Measurements from ENCODE around the gene RDH12. TPM values are rescaled to one million over a fixed set of nuclear protein-coding genes. Genes with fewer than 3 reads are reported as not detected.
"Not testable (repeated sequence)": the region's sequence is repeated elsewhere in the genome, so short reads cannot be mapped to it uniquely, and the experiment has no call there.

RDH12 gene
- not detected for total RNA-seq

GRCh38 chr14:67701492-67701891, at the start of gene RDH12:
RDH12 (plus strand) TSS chr14:67701886; CDS start chr14:67722643, 20,757 bp downstream.
- POLR2A ChIA-PET, result not testable (repeated sequence)
- CTCF ChIA-PET, result interaction anchor here (1.2 kb wide), 1 partner anchor 11 kb away, joined by 3 read pairs; no protein-coding TSS in a partner anchor

- POLR2A ChIA-PET, result no interaction called here
Observed at GRCh38 chr14:67652189-67652588, 49.5 kb upstream of the RDH12 start.

GRCh38 chr14:67653651-67654280, 47.9 kb upstream of the RDH12 start:
- ChIA-PET POLR2A (no interaction called here), CTCF (no interaction called here)

More at GRCh38 chr14:67652189-67652588, 49.5 kb upstream of the RDH12 start:
- CTCF ChIA-PET, result no interaction called here

- CTCF ChIA-PET, result no interaction called here
- POLR2A ChIA-PET, result interaction anchor here (0.7 kb wide), 1 partner anchor 143 kb away, joined by 3 read pairs; no protein-coding TSS in a partner anchor
Observed at GRCh38 chr14:67663633-67664032, 38.1 kb upstream of the RDH12 start.

- ChIA-PET CTCF (interaction anchor here (0.6 to 1.9 kb wide), 5 partner anchors 8 to 81 kb away, joined by 3 to 10 read pairs (median 4); partner anchors contain the start of genes ARG2 and VTI1B), POLR2A (no interaction called here)
Observed at GRCh38 chr14:67665868-67666267, 35.8 kb upstream of the RDH12 start.

GRCh38 chr14:67666750-67667449, 34.8 kb upstream of the RDH12 start:
- POLR2A ChIA-PET, result interaction anchor here (1.1 kb wide), 1 partner anchor 46 kb away, joined by 3 read pairs; no protein-coding TSS in a partner anchor
- CTCF ChIA-PET, result interaction anchor here (0.6 to 1.9 kb wide), 11 partner anchors 7 to 242 kb away, joined by 3 to 10 read pairs (median 3); partner anchors contain the start of genes ARG2 and VTI1B

GRCh38 chr14:67668559-67668958, 33.1 kb upstream of the RDH12 start:
- POLR2A ChIA-PET, result interaction anchor here (0.6 to 0.9 kb wide), 2 partner anchors 27 to 154 kb away, joined by 3 read pairs; partner anchors contain the start of gene RDH11
- CTCF ChIA-PET, result interaction anchor here (1.0 to 1.6 kb wide), 2 partner anchors 8 to 241 kb away, joined by 3 to 5 read pairs; no protein-coding TSS in a partner anchor

- ChIA-PET CTCF (interaction anchor here (1.5 to 1.6 kb wide), 2 partner anchors 8 to 147 kb away, joined by 3 to 4 read pairs; no protein-coding TSS in a partner anchor), POLR2A (interaction anchor here (1.0 kb wide), 1 partner anchor 22 kb away, joined by 3 read pairs; the partner anchor contains the start of gene RDH11)
Observed at GRCh38 chr14:67673451-67673850, 28.2 kb upstream of the RDH12 start.

GRCh38 chr14:67674139-67674479, 27.6 kb upstream of the RDH12 start:
- ChIA-PET CTCF (interaction anchor here (1.5 to 1.6 kb wide), 2 partner anchors 8 to 147 kb away, joined by 3 to 4 read pairs; no protein-coding TSS in a partner anchor), POLR2A (interaction anchor here (0.6 to 1.0 kb wide), 2 partner anchors 21 to 64 kb away, joined by 3 read pairs; partner anchors contain the start of gene RDH11)

- POLR2A ChIA-PET, result interaction anchor here (0.6 to 1.0 kb wide), 2 partner anchors 21 to 64 kb away, joined by 3 read pairs; partner anchors contain the start of gene RDH11
Observed at GRCh38 chr14:67674480-67675218, 27.0 kb upstream of the RDH12 start, which contains the start of gene VTI1B. VTI1B (minus strand) TSS chr14:67674632; CDS start chr14:67674489, 143 bp downstream.

GRCh38 chr14:67675219-67675582, 26.5 kb upstream of the RDH12 start:
- CTCF ChIA-PET, result interaction anchor here (0.8 kb wide), 1 partner anchor 20 kb away, joined by 3 read pairs; the partner anchor contains the start of gene RDH11
- POLR2A ChIA-PET, result no interaction called here

More at GRCh38 chr14:67674480-67675218, 27.0 kb upstream of the RDH12 start, which contains the start of gene VTI1B:
- CTCF ChIA-PET, result interaction anchor here (0.8 to 1.6 kb wide), 2 partner anchors 9 to 21 kb away, joined by 3 to 4 read pairs; partner anchors contain the start of gene RDH11

GRCh38 chr14:67679006-67679405, 22.7 kb upstream of the RDH12 start:
- ChIA-PET POLR2A (no interaction called here), CTCF (interaction anchor here (1.4 kb wide), 1 partner anchor 95 kb away, joined by 3 read pairs; no protein-coding TSS in a partner anchor)

GRCh38 chr14:67680121-67680602, 21.5 kb upstream of the RDH12 start:
- ChIA-PET POLR2A (interaction anchor here (0.6 to 1.0 kb wide), 2 partner anchors 13 to 24 kb away, joined by 3 read pairs; no protein-coding TSS in a partner anchor), CTCF (interaction anchor here (0.8 kb wide), 1 partner anchor 9 kb away, joined by 3 read pairs; no protein-coding TSS in a partner anchor)

GRCh38 chr14:67680941-67681340, 20.7 kb upstream of the RDH12 start:
- ChIA-PET CTCF (interaction anchor here (0.5 to 0.8 kb wide), 2 partner anchors 9 to 10 kb away, joined by 3 read pairs; no protein-coding TSS in a partner anchor), POLR2A (interaction anchor here (0.6 to 1.0 kb wide), 2 partner anchors 12 to 25 kb away, joined by 3 read pairs; no protein-coding TSS in a partner anchor)

GRCh38 chr14:67683842-67684241, 17.8 kb upstream of the RDH12 start:
- POLR2A ChIA-PET, result no interaction called here
- CTCF ChIA-PET, result no interaction called here

GRCh38 chr14:67690011-67690410, 11.7 kb upstream of the RDH12 start:
- ChIA-PET POLR2A (interaction anchor here (0.6 kb wide), 1 partner anchor 19 kb away, joined by 3 read pairs; no protein-coding TSS in a partner anchor), CTCF (no interaction called here)

- ChIA-PET CTCF (interaction anchor here (1.1 to 1.4 kb wide), 4 partner anchors 10 to 95 kb away, joined by 3 to 10 read pairs (median 4); partner anchors contain the start of gene PIGH), POLR2A (interaction anchor here (0.9 to 1.9 kb wide), 4 partner anchors 13 to 95 kb away, joined by 3 to 13 read pairs (median 4); partner anchors contain the start of genes ARG2 and PIGH)
Observed at GRCh38 chr14:67694791-67695393, 6.8 kb upstream of the RDH12 start.
